Vagina (tissue), 2 donors: ENCODE data around the gene NTNG1.

Experiments used
- CTCF ChIP-seq, 3 experiments: fragments of 450-650 bp in 2 of 3; fragments of 200-600 bp in 1 of 3; sonication (generic) in 1 of 3; IDR thresholded peaks; one replicate each; pipeline ENCODE4 v1.5.1; 2017 to 2019; ENCODE audit warnings: antibody characterized with exemption in 3 of 3, mild to moderate bottlenecking in 2 of 3, moderate library complexity in 2 of 3
- POLR2A ChIP-seq, 2 donors: fragments of 450-650 bp; IDR thresholded peaks; one replicate each; pipeline ENCODE4 v1.6.1; 2017; ENCODE audit warnings: antibody characterized with exemption in 2 of 2, mild to moderate bottlenecking in 2 of 2, moderate library complexity in 2 of 2
- POLR2AphosphoS5 ChIP-seq, 2 donors: sonication (generic); formaldehyde crosslinking; IDR thresholded peaks; one replicate each; pipeline ENCODE4 v1.9.0; 2017; ENCODE audit warnings: antibody characterized with exemption in 2 of 2, mild to moderate bottlenecking in 2 of 2, low read depth in 1 of 2; ENCODE audit not compliant: insufficient read depth in 1 of 2

DNA sequence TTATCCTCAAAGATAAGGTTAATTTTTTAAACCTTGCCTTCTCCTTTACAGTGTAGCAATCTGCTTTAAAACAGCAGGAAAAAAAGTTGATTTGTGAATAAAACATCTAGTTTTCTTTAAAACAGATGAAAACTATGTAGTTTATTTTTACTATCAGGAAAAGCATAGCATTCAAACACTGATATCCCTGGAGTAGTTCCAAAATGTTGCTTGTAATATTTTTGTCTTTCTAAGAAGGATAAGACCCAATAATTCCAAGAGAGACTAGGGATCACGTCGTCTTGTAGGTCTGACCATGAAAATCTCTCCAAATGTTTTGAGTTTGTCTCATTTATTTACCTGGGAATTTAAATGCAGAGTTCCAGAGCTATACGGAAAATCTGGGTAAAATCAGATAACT is 204.0 kb downstream of the NTNG1 start:
- no peak for TF ChIP-seq CTCF (IDR thresholded peaks at IDR 0.05)
- TF ChIP-seq POLR2A (IDR thresholded peaks at IDR 0.05), result no peak
- no peak for TF ChIP-seq POLR2AphosphoS5 (IDR thresholded peaks at IDR 0.05; ENCODE audit: insufficient read depth in 1 of 2, low read depth in 1 of 2)
